Measurements from ENCODE around the gene OIP5.
A peak's percentile ranks its signal among the peaks of the same experiment; 100 is the strongest.

The OIP5 gene

DNA sequence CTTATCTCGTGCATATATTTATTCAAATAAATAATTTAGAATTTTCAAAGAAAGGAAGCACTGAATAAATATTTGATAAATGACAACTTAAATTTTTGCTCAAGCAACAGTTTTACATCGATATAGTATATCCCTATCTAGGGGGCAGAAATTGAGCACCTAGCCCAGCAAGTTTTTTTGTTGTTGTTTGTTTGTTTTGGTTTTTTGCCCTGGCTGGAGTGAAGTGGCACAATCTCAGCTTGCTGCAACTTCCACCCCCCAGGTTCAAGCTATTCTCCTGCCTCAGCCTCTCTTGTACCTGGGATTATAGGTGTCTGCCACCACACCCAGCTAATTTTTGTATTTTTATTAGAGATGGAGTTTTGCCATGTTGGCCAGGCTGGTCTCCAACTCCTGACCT, 42.4 kb downstream of the OIP5 start:
- Histone ChIP-seq H3K14ac (ENCODE audit: low read length) (no peak overlapping the region), H3K4me1 (ENCODE audit: control insufficient read depth in 1 of 2, insufficient read depth in 2 of 2, low read length in 2 of 2) (peaks cover 3 to 4% of the 10 kb centered on the region in 2 experiments), H2BK5ac (ENCODE audit: low read depth, low read length, poor library complexity) (no peak overlapping the region), H3K18ac (ENCODE audit: low read length) (no peak overlapping the region), H3K9ac (ENCODE audit: low read length) (no peak overlapping the region), H4K12ac (ENCODE audit: low read depth, low read length) (no peak overlapping the region), H3K36me3 (ENCODE audit: control insufficient read depth in 1 of 2, insufficient read depth in 2 of 2, low read length in 2 of 2) (peaks cover 22 to 28% of the 10 kb centered on the region in 2 experiments), H4K91ac (ENCODE audit: low read depth, low read length) (no peak overlapping the region), H3K4me2 (ENCODE audit: low read length) (no peak overlapping the region), H3K4ac (ENCODE audit: low read depth, low read length) (no peak overlapping the region), H2AK5ac (ENCODE audit: low read length) (no peak overlapping the region), H2AFZ (ENCODE audit: insufficient read depth, low read length, poor library complexity) (no peak overlapping the region), H3K79me1 (ENCODE audit: low read length) (no peaks in the 10 kb centered on the region), H3K79me2 (ENCODE audit: control insufficient read depth, insufficient read depth, low read length, poor library complexity) (peaks cover 2% of the 10 kb centered on the region), H4K8ac (ENCODE audit: low read depth, low read length) (no peak overlapping the region), H3K9me3 (ENCODE audit: insufficient read depth, low read depth, low read length) (peaks cover 1% of the 10 kb centered on the region), H3K23ac (ENCODE audit: low read length) (no peak overlapping the region), H2BK120ac (ENCODE audit: insufficient read depth, low read length, poor library complexity) (no peak overlapping the region), H3K27ac (ENCODE audit: low read depth, low read length) (no peak overlapping the region), H2BK12ac (ENCODE audit: low read length) (no peak overlapping the region), H3K27me3 (ENCODE audit: insufficient read depth, low read length) (no peaks in the 10 kb centered on the region), H3K4me3 (ENCODE audit: low read depth, low read length) (no peak overlapping the region)
- no peak for DNase-seq
- no CpG with 5 or more reads among the region's 2 CpGs for WGBS (ENCODE audit: extremely low coverage, insufficient coverage, insufficient read length)

- no peak overlapping the region for H3K18ac ChIP-seq (ENCODE audit: low read length)
- DNase-seq: no peak
Measured at GRCh38 chr15:41288464-41288863, 43.9 kb downstream of the OIP5 start.

DNA sequence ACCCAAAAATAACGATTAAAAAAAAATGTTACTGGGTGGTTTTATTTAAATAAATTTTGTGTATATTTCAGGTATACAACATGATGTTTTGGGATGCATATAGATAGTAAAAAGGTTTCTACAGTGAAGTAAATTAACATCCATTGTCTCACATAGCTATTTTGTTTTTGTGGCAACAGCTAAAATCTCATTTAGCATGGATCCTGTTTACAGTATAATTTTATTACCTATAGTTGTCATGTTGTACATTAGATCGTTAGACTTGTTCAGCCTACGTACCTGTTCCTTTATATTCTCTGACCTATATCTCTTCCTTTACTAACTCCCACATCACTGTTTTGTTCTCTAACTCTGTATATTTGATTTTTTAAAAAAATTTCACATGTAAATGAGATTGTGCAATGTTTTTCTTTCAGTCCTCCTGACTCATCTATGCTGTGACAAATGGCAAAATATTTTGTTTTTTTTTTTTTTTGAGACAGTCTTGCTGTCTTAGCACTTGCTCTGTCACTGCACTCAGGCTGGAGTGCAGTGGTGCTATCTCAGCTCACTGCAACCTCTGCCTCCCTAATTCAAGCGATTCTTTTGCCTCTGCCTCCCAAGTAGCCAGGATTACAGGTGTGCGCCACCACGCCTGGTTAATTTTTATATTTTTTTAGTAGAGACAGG, 45.6 kb downstream of the OIP5 start:
- Histone ChIP-seq H3K9me3 (ENCODE audit: insufficient read depth, low read depth, low read length) (peaks cover 1% of the 10 kb centered on the region), H2BK12ac (ENCODE audit: low read length) (no peak overlapping the region), H4K8ac (ENCODE audit: low read depth, low read length) (no peak overlapping the region), H3K79me2 (ENCODE audit: control insufficient read depth, insufficient read depth, low read length, poor library complexity) (peaks cover 9% of the 10 kb centered on the region), H4K91ac (ENCODE audit: low read depth, low read length) (no peak overlapping the region), H3K18ac (ENCODE audit: low read length) (no peak overlapping the region), H3K36me3 (ENCODE audit: control insufficient read depth in 1 of 2, insufficient read depth in 2 of 2, low read length in 2 of 2) (peaks cover 19 to 25% of the 10 kb centered on the region in 2 experiments), H3K27ac (ENCODE audit: low read depth, low read length) (no peak overlapping the region), H3K14ac (ENCODE audit: low read length) (no peak overlapping the region), H3K4me2 (ENCODE audit: low read length) (no peak overlapping the region), H3K4me1 (ENCODE audit: control insufficient read depth in 1 of 2, insufficient read depth in 2 of 2, low read length in 2 of 2) (peaks cover 3 to 9% of the 10 kb centered on the region in 2 experiments), H2BK120ac (ENCODE audit: insufficient read depth, low read length, poor library complexity) (no peak overlapping the region), H3K23ac (ENCODE audit: low read length) (no peak overlapping the region), H3K4ac (ENCODE audit: low read depth, low read length) (no peak overlapping the region), H4K12ac (ENCODE audit: low read depth, low read length) (no peak overlapping the region), H2AFZ (ENCODE audit: insufficient read depth, low read length, poor library complexity) (no peak overlapping the region), H3K9ac (ENCODE audit: low read length) (no peak overlapping the region), H3K4me3 (ENCODE audit: low read depth, low read length) (no peak overlapping the region), H2AK5ac (ENCODE audit: low read length) (no peak overlapping the region), H2BK5ac (ENCODE audit: low read depth, low read length, poor library complexity) (no peak overlapping the region), H3K27me3 (ENCODE audit: insufficient read depth, low read length) (no peaks in the 10 kb centered on the region), H3K79me1 (ENCODE audit: low read length) (peaks cover 11% of the 10 kb centered on the region)
- no CpG with 5 or more reads among the region's 6 CpGs for WGBS (ENCODE audit: extremely low coverage, insufficient coverage, insufficient read length)
- peak in 1 of 2 donors; percentile 42 for DNase-seq

More at GRCh38 chr15:41288464-41288863, 43.9 kb downstream of the OIP5 start:
- Histone ChIP-seq H2BK12ac (ENCODE audit: low read length) (no peak overlapping the region), H4K12ac (ENCODE audit: low read depth, low read length) (no peak overlapping the region), H3K79me2 (ENCODE audit: control insufficient read depth, insufficient read depth, low read length, poor library complexity) (peaks cover 9% of the 10 kb centered on the region), H4K8ac (ENCODE audit: low read depth, low read length) (no peak overlapping the region), H3K4me2 (ENCODE audit: low read length) (no peak overlapping the region), H3K9ac (ENCODE audit: low read length) (no peak overlapping the region), H4K91ac (ENCODE audit: low read depth, low read length) (no peak overlapping the region), H3K79me1 (ENCODE audit: low read length) (peaks cover 6% of the 10 kb centered on the region), H3K14ac (ENCODE audit: low read length) (no peak overlapping the region), H2BK5ac (ENCODE audit: low read depth, low read length, poor library complexity) (no peak overlapping the region), H3K4me1 (ENCODE audit: control insufficient read depth in 1 of 2, insufficient read depth in 2 of 2, low read length in 2 of 2) (peaks cover 3 to 4% of the 10 kb centered on the region in 2 experiments), H2AFZ (ENCODE audit: insufficient read depth, low read length, poor library complexity) (no peak overlapping the region), H3K23ac (ENCODE audit: low read length) (no peak overlapping the region), H3K9me3 (ENCODE audit: insufficient read depth, low read depth, low read length) (peaks cover 1% of the 10 kb centered on the region), H3K27me3 (ENCODE audit: insufficient read depth, low read length) (no peaks in the 10 kb centered on the region), H3K36me3 (ENCODE audit: control insufficient read depth in 1 of 2, insufficient read depth in 2 of 2, low read length in 2 of 2) (peaks cover 19 to 25% of the 10 kb centered on the region in 2 experiments), H3K4ac (ENCODE audit: low read depth, low read length) (no peak overlapping the region), H2BK120ac (ENCODE audit: insufficient read depth, low read length, poor library complexity) (no peak overlapping the region), H2AK5ac (ENCODE audit: low read length) (no peak overlapping the region), H3K4me3 (ENCODE audit: low read depth, low read length) (no peak overlapping the region), H3K27ac (ENCODE audit: low read depth, low read length) (no peak overlapping the region)
- WGBS (ENCODE audit: extremely low coverage, insufficient coverage, insufficient read length): no CpG with 5 or more reads among the region's 1 CpG

DNA sequence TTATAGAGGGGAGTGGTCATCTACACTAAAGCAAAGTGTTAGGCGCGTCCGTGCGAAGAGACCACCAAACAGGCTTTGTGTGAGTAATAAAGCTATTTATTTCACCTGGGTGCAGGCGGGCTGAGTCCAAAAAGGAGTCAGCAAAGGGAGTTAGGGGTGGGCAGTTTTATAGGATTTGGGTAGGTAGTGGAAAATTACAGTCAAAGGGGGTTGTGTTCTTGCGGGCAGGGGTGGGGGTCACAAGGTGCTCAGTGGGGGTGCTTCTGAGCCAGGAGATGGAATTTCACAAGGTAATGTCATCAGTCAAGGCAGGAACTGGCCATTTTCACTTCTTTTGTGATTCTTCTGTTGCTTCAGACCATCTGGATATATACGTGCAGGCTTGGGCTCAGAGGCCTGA, 47.1 kb downstream of the OIP5 start:
- no peaks in the 10 kb centered on the region for H3K27me3 ChIP-seq (ENCODE audit: insufficient read depth, low read length)
- H3K27ac ChIP-seq (ENCODE audit: low read depth, low read length): no peak overlapping the region
- peaks cover 1% of the 10 kb centered on the region for H3K9me3 ChIP-seq (ENCODE audit: insufficient read depth, low read depth, low read length)
- H2BK5ac ChIP-seq (ENCODE audit: low read depth, low read length, poor library complexity): peak overlapping the region; percentile 31
- H3K9ac ChIP-seq (ENCODE audit: low read length): no peak overlapping the region
- peaks cover 9% of the 10 kb centered on the region for H3K79me2 ChIP-seq (ENCODE audit: control insufficient read depth, insufficient read depth, low read length, poor library complexity)
- H3K79me1 ChIP-seq (ENCODE audit: low read length): peaks cover 11% of the 10 kb centered on the region
- H3K14ac ChIP-seq (ENCODE audit: low read length): no peak overlapping the region
- H2AK5ac ChIP-seq (ENCODE audit: low read length): no peak overlapping the region
- peak overlapping the region; percentile 71 for H2BK12ac ChIP-seq (ENCODE audit: low read length)
- peak overlapping the region; percentile 24 for H4K91ac ChIP-seq (ENCODE audit: low read depth, low read length)
- H3K18ac ChIP-seq (ENCODE audit: low read length): no peak overlapping the region
- H3K4me1 ChIP-seq (ENCODE audit: control insufficient read depth in 1 of 2, insufficient read depth in 2 of 2, low read length in 2 of 2): peaks cover 3 to 9% of the 10 kb centered on the region in 2 experiments
- WGBS (ENCODE audit: extremely low coverage, insufficient coverage, insufficient read length): no CpG with 5 or more reads among the region's 7 CpGs
- peak overlapping the region; percentile 60 for H4K8ac ChIP-seq (ENCODE audit: low read depth, low read length)
- H2AFZ ChIP-seq (ENCODE audit: insufficient read depth, low read length, poor library complexity): no peak overlapping the region
- H3K4me3 ChIP-seq (ENCODE audit: low read depth, low read length): peak overlapping the region; percentile 48
- H3K36me3 ChIP-seq (ENCODE audit: control insufficient read depth in 1 of 2, insufficient read depth in 2 of 2, low read length in 2 of 2): peaks cover 17 to 23% of the 10 kb centered on the region in 2 experiments
- no peak overlapping the region for H3K23ac ChIP-seq (ENCODE audit: low read length)
- H4K12ac ChIP-seq (ENCODE audit: low read depth, low read length): peak overlapping the region; percentile 43
- no peak overlapping the region for H2BK120ac ChIP-seq (ENCODE audit: insufficient read depth, low read length, poor library complexity)
- no peak for DNase-seq
- H3K4ac ChIP-seq (ENCODE audit: low read depth, low read length): peak overlapping the region; percentile 83
- peak overlapping the region; percentile 91 for H3K4me2 ChIP-seq (ENCODE audit: low read length)
